ENCODE results near the gene CHRD. TPM values are rescaled to one million over a fixed set of nuclear protein-coding genes. Genes with fewer than 3 reads are reported as not detected.

The CHRD gene
- total RNA-seq, 1 experiment from 2014 or later: 2.7 TPM

GRCh38 chr3:184335661-184336546 is 44.0 kb upstream of the CHRD start (continued):
- TF ChIP-seq EMX1 (CRISPR knock-in tag; IDR thresholded peaks at IDR 0.05): peak; percentile 93
- no peak for TF ChIP-seq ZNF317 (CRISPR knock-in tag; IDR thresholded peaks at IDR 0.05; ENCODE audit: borderline replicate concordance, low read depth)
- no peak for TF ChIP-seq CBFB (CRISPR knock-in tag; IDR thresholded peaks at IDR 0.05; ENCODE audit: low read depth)
- no peak for TF ChIP-seq HMGA2 (CRISPR knock-in tag; IDR thresholded peaks at IDR 0.05)
- 0 out of 2 replicates have a peak, but pooled peaks have one; percentile 83 for TF ChIP-seq SMAD3 (CRISPR knock-in tag; IDR thresholded peaks at IDR 0.05; ENCODE audit: borderline replicate concordance)
- no peak for TF ChIP-seq GRHL2 (CRISPR knock-in tag; IDR thresholded peaks at IDR 0.05; ENCODE audit: insufficient replicate concordance, severe bottlenecking)
- TF ChIP-seq ATF2 (CRISPR knock-in tag; IDR thresholded peaks at IDR 0.05; ENCODE audit: borderline replicate concordance, low read depth): no peak
- no peak for TF ChIP-seq NFYB (CRISPR knock-in tag; conservative IDR thresholded peaks at IDR 0.05; ENCODE audit: low read depth)
- peak; percentile 59; the same call in 1 of the 2 replicates for TF ChIP-seq PRDM15 (CRISPR knock-in tag; IDR thresholded peaks at IDR 0.05)
- peak; percentile 69; the same call in 1 of the 2 replicates for TF ChIP-seq ETV6 (CRISPR knock-in tag; IDR thresholded peaks at IDR 0.05)
- no peak for TF ChIP-seq IRF1 (CRISPR knock-in tag; IDR thresholded peaks at IDR 0.05)
- TF ChIP-seq PRRX2 (CRISPR knock-in tag; IDR thresholded peaks at IDR 0.05): peak; percentile 84
- no peak for TF ChIP-seq RORB (CRISPR knock-in tag; IDR thresholded peaks at IDR 0.05)
- peak; percentile 56; the same call in 1 of the 2 replicates for TF ChIP-seq FOXP4 (CRISPR knock-in tag; IDR thresholded peaks at IDR 0.05)
- TF ChIP-seq ZBTB21 (CRISPR knock-in tag; IDR thresholded peaks at IDR 0.05; ENCODE audit: borderline replicate concordance): peak; percentile 98
- 0 out of 2 replicates have a peak, but pooled peaks have one; percentile 67 for TF ChIP-seq ZMAT4 (CRISPR knock-in tag; IDR thresholded peaks at IDR 0.05)
- TF ChIP-seq ZNF671 (CRISPR knock-in tag; IDR thresholded peaks at IDR 0.05): no peak; the same call in 1 of the 2 replicates
- no peak for TF ChIP-seq CTCF (IDR thresholded peaks at IDR 0.05)
- no peak for TF ChIP-seq CDX4 (CRISPR knock-in tag; IDR thresholded peaks at IDR 0.05; ENCODE audit: borderline replicate concordance)
- peak; percentile 97 for TF ChIP-seq SP1 (CRISPR knock-in tag; conservative IDR thresholded peaks at IDR 0.05)
- no peak; the same call in 1 of the 2 replicates for TF ChIP-seq E2F5 (CRISPR knock-in tag; IDR thresholded peaks at IDR 0.05)
- TF ChIP-seq SOX15 (CRISPR knock-in tag; IDR thresholded peaks at IDR 0.05): no peak
- no peak for TF ChIP-seq ZNF512 (CRISPR knock-in tag; IDR thresholded peaks at IDR 0.05; ENCODE audit: borderline replicate concordance)
